H1 (cell line): ENCODE results near the gene NAGS. TPM values are rescaled to one million over a fixed set of nuclear protein-coding genes. Genes with fewer than 3 reads are reported as not detected.

Source experiments
- CTCF ChIA-PET: fragments of 300-600 bp; sonication (Branson Sonifier 250); formaldehyde crosslinking; loops from one replicate; lab custom pipeline; 2021; ENCODE audit not compliant: partially characterized antibody; lab: Charles Lee
- POLR2A ChIA-PET: fragments of 300-600 bp; sonication (Branson Sonifier 250); formaldehyde crosslinking; loops from one replicate; lab custom pipeline; 2021; ENCODE audit warnings: inconsistent platforms; ENCODE audit not compliant: partially characterized antibody; lab: Charles Lee
- DNase-seq, 2 experiments: peaks; one replicate each; pipeline versions ENCODE4 v3.0.0 to v3.0.0-alpha.2; 2010 to 2022; ENCODE audit warnings: low spot score in 2 of 2, low read depth in 1 of 2, mixed read lengths in 1 of 2
- FAIRE-seq: peaks from 2 replicates; lab custom pipeline; 2011; peaks lifted over from hg19 to GRCh38; lab: Jason Lieb, UNC
- H2AFZ ChIP-seq: 2 replicates; pipeline ENCODE4 v1.8.1; 2012; ENCODE audit warnings: low read length, inconsistent platforms
- H2AK5ac ChIP-seq: 2 replicates; pipeline ENCODE4 v1.6.1; 2013; ENCODE audit warnings: low read depth, low read length
- H2BK120ac ChIP-seq: replicated peaks from 2 replicates; pipeline ENCODE3; 2013; ENCODE audit warnings: low read depth, low read length, inconsistent platforms
- H2BK12ac ChIP-seq: 2 replicates; pipeline ENCODE4 v1.6.1; 2013; ENCODE audit warnings: low read depth, low read length
- H2BK15ac ChIP-seq: 2 replicates; pipeline ENCODE4 v1.6.1; 2013; ENCODE audit warnings: low read length
- H2BK20ac ChIP-seq: 2 replicates; pipeline ENCODE4 v1.6.1; 2013; ENCODE audit warnings: low read length
- H2BK5ac ChIP-seq: 2 replicates; pipeline ENCODE4 v1.6.1; 2013; ENCODE audit warnings: low read depth, low read length
- H3K14ac ChIP-seq: 2 replicates; pipeline ENCODE4 v1.6.1; 2013; ENCODE audit warnings: inconsistent platforms; ENCODE audit not compliant: insufficient read length
- H3K18ac ChIP-seq: 2 replicates; pipeline ENCODE4 v1.6.1; 2013; ENCODE audit warnings: low read length; ENCODE audit errors: extremely low read depth
- H3K23ac ChIP-seq: 2 replicates; pipeline ENCODE4 v1.6.1; 2013; ENCODE audit warnings: inconsistent platforms; ENCODE audit not compliant: insufficient read length
- H3K23me2 ChIP-seq: 2 replicates; pipeline ENCODE4 v1.6.1; 2013; ENCODE audit warnings: low read depth, low read length
- H3K27ac ChIP-seq: 2 replicates; pipeline ENCODE4 v1.6.1; 2011; ENCODE audit warnings: low read depth, low read length, inconsistent platforms
- H3K27me3 ChIP-seq, 4 experiments: replicated peaks in 1 of 4; 1 replicate in 1 of 4; 2 replicates in 3 of 4; pipeline versions ENCODE4 v1.6.1 to v1.8.1; 2011 to 2013; ENCODE audit warnings: low read length in 3 of 4, mild to moderate bottlenecking in 3 of 4, inconsistent platforms in 2 of 4, mixed read lengths in 2 of 4, moderate library complexity in 1 of 4; ENCODE audit not compliant: control insufficient read depth in 3 of 4, insufficient read depth in 3 of 4; ENCODE audit errors: extremely low read depth in 1 of 4
- H3K36me3 ChIP-seq, 4 experiments: 2 replicates each; pipeline versions ENCODE4 v1.6.1 to v1.8.1; 2011 to 2013; ENCODE audit warnings: mild to moderate bottlenecking in 4 of 4, low read length in 3 of 4, moderate library complexity in 2 of 4, control low read depth in 1 of 4, inconsistent platforms in 1 of 4; ENCODE audit not compliant: insufficient read depth in 4 of 4, control insufficient read depth in 2 of 4
- H3K4ac ChIP-seq: replicated peaks from 2 replicates; pipeline ENCODE3; 2013; ENCODE audit warnings: low read length, low read depth, mixed read lengths, inconsistent platforms; ENCODE audit not compliant: insufficient read length
- H3K4me1 ChIP-seq, 4 experiments: replicated peaks in 1 of 4; 1 replicate in 1 of 4; 2 replicates in 3 of 4; pipeline versions ENCODE4 v1.6.1 to v1.8.1; 2011 to 2013; ENCODE audit warnings: low read length in 3 of 4, inconsistent platforms in 2 of 4, mixed read lengths in 1 of 4; ENCODE audit not compliant: insufficient read depth in 4 of 4, control insufficient read depth in 3 of 4
- H3K4me2 ChIP-seq, 2 experiments: 2 replicates each; pipeline versions ENCODE4 v1.6.1 to v1.8.1; 2011 to 2013; ENCODE audit warnings: low read depth in 2 of 2, low read length in 2 of 2, control low read depth in 1 of 2, inconsistent platforms in 1 of 2, mild to moderate bottlenecking in 1 of 2; ENCODE audit not compliant: insufficient read depth in 1 of 2
- H3K4me3 ChIP-seq, 4 experiments: fragments of 200-600, 300-600 bp in 1 of 4; sonication (generic), shearing (Covaris generic), sonication (Bioruptor Twin) in 1 of 4; 2 replicates each; pipeline versions ENCODE4 v1.5.1 to v1.8.1; 2011 to 2016; ENCODE audit warnings: low read length in 4 of 4, low read depth in 3 of 4, control low read depth in 2 of 4, inconsistent platforms in 2 of 4, mild to moderate bottlenecking in 2 of 4, mixed read lengths in 1 of 4, moderate library complexity in 1 of 4; ENCODE audit not compliant: insufficient read depth in 2 of 4; ENCODE audit errors: extremely low read depth in 1 of 4
- H3K56ac ChIP-seq: replicated peaks from 2 replicates; pipeline ENCODE3; 2013; ENCODE audit warnings: low read depth, mild to moderate bottlenecking, mixed read lengths, low read length, inconsistent platforms; ENCODE audit not compliant: insufficient read length
- H3K79me1 ChIP-seq: 2 replicates; pipeline ENCODE4 v1.6.1; 2013; ENCODE audit warnings: low read depth, low read length, control low read depth
- H3K79me2 ChIP-seq, 2 experiments: 2 replicates each; pipeline versions ENCODE4 v1.6.1 to v1.8.1; 2012 to 2013; ENCODE audit warnings: low read length in 2 of 2, mild to moderate bottlenecking in 2 of 2, inconsistent platforms in 1 of 2; ENCODE audit not compliant: insufficient read depth in 2 of 2, control insufficient read depth in 1 of 2
- H3K9ac ChIP-seq, 4 experiments: replicated peaks in 1 of 4; 1 replicate in 1 of 4; 2 replicates in 3 of 4; pipeline versions ENCODE4 v1.6.1 to v1.8.1; 2011 to 2013; ENCODE audit warnings: low read depth in 3 of 4, low read length in 3 of 4, control low read depth in 2 of 4, mild to moderate bottlenecking in 2 of 4, moderate library complexity in 2 of 4, inconsistent platforms in 1 of 4; ENCODE audit errors: extremely low read depth in 1 of 4
- H3K9me3 ChIP-seq, 2 experiments: 2 replicates each; pipeline versions ENCODE4 v1.6.1 to v1.8.1; 2012 to 2013; ENCODE audit warnings: mild to moderate bottlenecking in 2 of 2, moderate library complexity in 2 of 2, control low read depth in 1 of 2, inconsistent platforms in 1 of 2, low read depth in 1 of 2, low read length in 1 of 2, mixed read lengths in 1 of 2; ENCODE audit not compliant: insufficient read depth in 2 of 2
- H4K20me1 ChIP-seq, 2 experiments: replicated peaks in 1 of 2; 2 replicates each; pipeline versions ENCODE3 to v1.8.1; 2011 to 2013; ENCODE audit warnings: inconsistent platforms in 2 of 2, low read length in 2 of 2, mild to moderate bottlenecking in 1 of 2; ENCODE audit not compliant: insufficient read depth in 2 of 2, control insufficient read depth in 1 of 2
- H4K5ac ChIP-seq: 2 replicates; pipeline ENCODE4 v1.6.1; 2013; ENCODE audit warnings: low read length, low read depth, mixed read lengths, inconsistent platforms; ENCODE audit not compliant: insufficient read length
- H4K8ac ChIP-seq: 2 replicates; pipeline ENCODE4 v1.8.0; 2013; ENCODE audit warnings: mild to moderate bottlenecking, moderate library complexity, low read length, inconsistent platforms; ENCODE audit not compliant: insufficient read depth; ENCODE audit errors: extremely low read depth
- H4K91ac ChIP-seq: replicated peaks from 2 replicates; pipeline ENCODE3; 2013; ENCODE audit warnings: low read length, mixed read lengths, inconsistent platforms; ENCODE audit not compliant: insufficient read length
- ASH2L ChIP-seq: fragments of 200-600, 300-600 bp; sonication (generic); IDR thresholded peaks from one replicate; pipeline ENCODE4 v1.7.1; 2017; ENCODE audit warnings: low read length
- BACH1 ChIP-seq: IDR thresholded peaks from 2 replicates; pipeline ENCODE4 v1.6.1; 2012; ENCODE audit warnings: low read length, improper control_type of control experiment
- CBX5 ChIP-seq: fragments of 300-800, 300-1000 bp; sonication (generic); IDR thresholded peaks from 2 replicates; pipeline ENCODE4 v1.7.1; 2016; ENCODE audit warnings: antibody characterized with exemption, low read length, low read depth
- FOSL1 ChIP-seq: IDR thresholded peaks from 2 replicates; pipeline ENCODE4 v1.6.1; 2011; ENCODE audit warnings: mild to moderate bottlenecking, low read depth, low read length, moderate library complexity; ENCODE audit not compliant: insufficient read depth
- POLR2A ChIP-seq, 2 experiments: IDR thresholded peaks; 1 replicate in 1 of 2; 2 replicates in 1 of 2; pipeline ENCODE4 v1.6.1; 2011; ENCODE audit warnings: low read depth in 2 of 2, low read length in 2 of 2, mild to moderate bottlenecking in 2 of 2; ENCODE audit errors: control extremely low read depth in 1 of 2
- RNF2 ChIP-seq: fragments of 200-900, 300-1000 bp; sonication (generic); IDR thresholded peaks from 2 replicates; pipeline ENCODE4 v1.7.1; 2016; ENCODE audit warnings: borderline replicate concordance, low read depth, mild to moderate bottlenecking, antibody characterized with exemption, low read length; ENCODE audit not compliant: poor library complexity, severe bottlenecking; ENCODE audit errors: missing control alignments
- SAP30 ChIP-seq: fragments of 300-600 bp; sonication (generic); IDR thresholded peaks from 2 replicates; pipeline ENCODE4 v1.7.1; 2012; ENCODE audit warnings: low read length, moderate library complexity, mild to moderate bottlenecking, inconsistent platforms; ENCODE audit not compliant: insufficient read depth, insufficient replicate concordance
- SIRT6 ChIP-seq: IDR thresholded peaks from one replicate; pipeline ENCODE4 v1.7.1; 2012; ENCODE audit warnings: low read length, inconsistent platforms
- SIX5 ChIP-seq: IDR thresholded peaks from 2 replicates; pipeline ENCODE4 v1.6.1; 2011; ENCODE audit warnings: mild to moderate bottlenecking, low read depth, low read length
- SP4 ChIP-seq: IDR thresholded peaks from 2 replicates; pipeline ENCODE4 v1.6.1; 2012; ENCODE audit warnings: low read length, inconsistent platforms
- WGBS, 2 experiments: shearing (Covaris generic) in 1 of 2; methylation state at CpG; one replicate each; pipeline versions ENCODE4 v1.1.6 to v1.1.7; 2013 to 2015; ENCODE audit warnings: low lambda C conversion rate in 2 of 2, mixed read lengths in 2 of 2, inconsistent platforms in 1 of 2, low coverage in 1 of 2, missing lambda C conversion rate in 1 of 2; ENCODE audit not compliant: insufficient replicate concordance in 2 of 2, insufficient coverage in 1 of 2, insufficient read length in 1 of 2; ENCODE audit errors: extremely low coverage in 1 of 2, missing lambda C conversion rate in 1 of 2; 5-methylcytosine and 5-hydroxymethylcytosine counted together
- polyA plus RNA-seq, 7 experiments: library from polyadenylated mRNA; depleted of rRNA in 3 of 7; stranded (reverse) in 5 of 7; unstranded in 2 of 7; fragments of >200 nt in 5 of 7; fragments of 200-250 nt in 2 of 7; gene quantifications; 1 replicate in 5 of 7; 2 replicates in 1 of 7; 4 replicates in 1 of 7; pipeline versions ENCODE4 v1.2.1 to v1.2.3, GENCODE V29; 2011 to 2013; ENCODE audit warnings: missing spikeins in 2 of 7, mixed read lengths in 2 of 7
- total RNA-seq: library from RNA; stranded (reverse); fragmentation: NEBNext Ultra II Directional; extraction: Animal tissue kit (Norgen Biotek cat#: 25700); gene quantifications from 2 replicates; pipeline ENCODE4 v1.2.1, GENCODE V29; 2021
- TF ChIP-seq, protein P1 (sequence below): IDR thresholded peaks from 2 replicates; pipeline ENCODE4 v1.6.1; 2012; ENCODE audit warnings: low read length, inconsistent platforms

NAGS gene
- total and polyA plus RNA-seq, 2 of the 8 experiments (the other 6 are each of a cell fraction or from before 2014, with no cell fraction given): 4.0 to 5.1 TPM

DNA sequence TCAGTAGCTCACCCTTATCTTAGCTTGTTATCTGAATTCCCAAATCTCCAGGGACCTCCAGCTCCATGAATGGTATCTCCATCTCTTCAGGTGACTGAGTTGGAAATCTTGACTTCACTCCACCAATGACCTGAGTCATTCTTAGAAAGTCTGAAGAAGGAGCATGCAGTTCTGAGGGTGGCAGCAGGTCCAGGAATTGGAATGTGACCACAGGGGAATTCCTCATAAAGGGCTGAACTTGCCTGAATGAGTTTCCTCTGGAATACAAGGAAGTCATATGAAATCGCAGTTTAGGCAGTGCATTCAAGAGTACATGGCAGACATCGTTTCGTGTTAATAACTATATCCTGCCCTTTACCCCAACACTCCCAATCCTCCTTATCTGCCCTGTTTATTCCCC lies 38.1 kb upstream of the NAGS start:
- Histone ChIP-seq H3K9me3 (no peaks in the 10 kb centered on the region), H3K4me2 (no peak overlapping the region), H4K20me1 (no peaks in the 10 kb centered on the region), H2AK5ac (no peak overlapping the region), H3K27ac (no peak overlapping the region), H3K23me2 (0 out of 2 replicates have a peak, but pooled peaks cover 2% of the 10 kb centered on the region), H4K8ac (no peak overlapping the region), H3K56ac (no peak overlapping the region), H2BK15ac (no peak overlapping the region), H3K4me3 (no peak overlapping the region), H2BK5ac (no peak overlapping the region), H3K4me1 (no peaks in the 10 kb centered on the region), H4K91ac (no peak overlapping the region), H2BK120ac (no peak overlapping the region), H2BK20ac (no peak overlapping the region)
- DNase-seq: no peak
- 91% methylated on average over 3 of the region's 3 CpGs; no CpG with 5 or more reads in 1 of the 2 experiments for WGBS, 2 experiments
- POLR2A ChIA-PET: no interaction called here
- TF ChIP-seq RNF2 (no peak), CBX5 (no peak), SAP30 (no peak), ASH2L (no peak), POLR2A (IDR thresholded peaks at IDR 0.05; ENCODE audit: control extremely low read depth in 1 of 2, low read depth in 2 of 2, low read length in 2 of 2) (no peak), SIRT6 (no peak), BACH1 (no peak), SP4 (no peak), SIX5 (no peak), FOSL1 (no peak)
- TF ChIP-seq, protein P1, sequence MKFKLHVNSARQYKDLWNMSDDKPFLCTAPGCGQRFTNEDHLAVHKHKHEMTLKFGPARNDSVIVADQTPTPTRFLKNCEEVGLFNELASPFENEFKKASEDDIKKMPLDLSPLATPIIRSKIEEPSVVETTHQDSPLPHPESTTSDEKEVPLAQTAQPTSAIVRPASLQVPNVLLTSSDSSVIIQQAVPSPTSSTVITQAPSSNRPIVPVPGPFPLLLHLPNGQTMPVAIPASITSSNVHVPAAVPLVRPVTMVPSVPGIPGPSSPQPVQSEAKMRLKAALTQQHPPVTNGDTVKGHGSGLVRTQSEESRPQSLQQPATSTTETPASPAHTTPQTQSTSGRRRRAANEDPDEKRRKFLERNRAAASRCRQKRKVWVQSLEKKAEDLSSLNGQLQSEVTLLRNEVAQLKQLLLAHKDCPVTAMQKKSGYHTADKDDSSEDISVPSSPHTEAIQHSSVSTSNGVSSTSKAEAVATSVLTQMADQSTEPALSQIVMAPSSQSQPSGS: no peak
- TF ChIP-seq, all 59 proteins: peak for 0
- Histone ChIP-seq H3K23ac (no peak overlapping the region), H2AFZ (no peak overlapping the region), H3K14ac (no peak overlapping the region), H3K79me2 (no peaks in the 10 kb centered on the region), H4K5ac (no peak overlapping the region), H3K9ac (no peak overlapping the region), H3K79me1 (no peaks in the 10 kb centered on the region), H3K27me3 (0 out of 7 replicates have a peak, but pooled peaks cover 0 to 2% (median 0%) of the 10 kb centered on the region in 4 experiments), H2BK12ac (no peak overlapping the region), H3K18ac (no peak overlapping the region), H3K36me3 (no peaks in the 10 kb centered on the region), H3K4ac (no peak overlapping the region)
- FAIRE-seq: no peak
- CTCF ChIA-PET: interaction anchor here (1.6 to 2.8 kb wide), 2 partner anchors 16 to 22 kb away, joined by 4 to 11 read pairs; no protein-coding TSS in a partner anchor
